Esophagus squamous epithelium (tissue), 5 donors: ENCODE data around the gene ZNF609. TPM values are rescaled to one million over a fixed set of nuclear protein-coding genes. Genes with fewer than 3 reads are reported as not detected.

Experiments
- DNase-seq: peaks from one replicate; lab custom pipeline; 2025; lab: John Stamatoyannopoulos, UW
- H3K27ac ChIP-seq, 4 donors: fragments of 200-600 bp; sonication (generic); one replicate each; pipeline ENCODE4 v1.5.1; 2016 to 2019; ENCODE audit warnings: mild to moderate bottlenecking in 1 of 4
- H3K27me3 ChIP-seq, 4 donors: fragments of 200-600 bp; sonication (generic); 1 replicate in 3 of 4; 2 replicates in 1 of 4; pipeline versions ENCODE4 v1.5.1 to v1.6.0; 2017 to 2021; ENCODE audit warnings: antibody characterized with exemption in 1 of 4
- H3K36me3 ChIP-seq, 3 donors: fragments of 200-600 bp; sonication (generic); one replicate each; pipeline ENCODE4 v1.5.1; 2016 to 2019
- H3K4me1 ChIP-seq, 3 donors: fragments of 200-600 bp; sonication (generic); one replicate each; pipeline ENCODE4 v1.5.1; 2017 to 2019
- H3K4me3 ChIP-seq, 4 donors: fragments of 200-600 bp; sonication (generic); 1 replicate in 3 of 4; 2 replicates in 1 of 4; pipeline ENCODE4 v1.5.1; 2016 to 2019; ENCODE audit warnings: mild to moderate bottlenecking in 2 of 4, moderate library complexity in 1 of 4
- H3K9me3 ChIP-seq, 3 donors: fragments of 200-600 bp; sonication (generic); one replicate each; pipeline ENCODE4 v1.5.1; 2016 to 2019
- CTCF ChIP-seq, 6 experiments: fragments of 450-650 bp in 4 of 6; fragments of 200-600 bp in 2 of 6; sonication (generic) in 2 of 6; IDR thresholded peaks; one replicate each; pipeline ENCODE4 v1.5.1; 2016 to 2019; ENCODE audit warnings: antibody characterized with exemption in 6 of 6, mild to moderate bottlenecking in 4 of 6, moderate library complexity in 4 of 6
- POLR2A ChIP-seq, 4 donors: fragments of 450-650 bp; IDR thresholded peaks; one replicate each; pipeline ENCODE4 v1.6.1; 2017; ENCODE audit warnings: antibody characterized with exemption in 4 of 4, mild to moderate bottlenecking in 4 of 4, moderate library complexity in 3 of 4
- WGBS, 2 donors: methylation state at CpG; one replicate each; pipeline ENCODE4 v1.1.5; 2018; 5-methylcytosine and 5-hydroxymethylcytosine counted together
- intact Hi-C: fragments of 100-400 bp; cut with DNase I; formaldehyde crosslinking; loops from one replicate; pipeline ENCODE4 v1.15.0; 2022
- total RNA-seq, 4 donors: library from RNA; depleted of rRNA; stranded (reverse); fragments of >200 nt; gene quantifications; one replicate each; pipeline ENCODE4 v1.1.0, GENCODE V29; 2016
- donor health status: DM: yes; HTN: yes; CAD: no.

The ZNF609 gene
- total RNA-seq, 4 donors from 2014 or later, result 10.2 to 25.2 (median 13.8) TPM

GRCh38 chr15:64703632-64703959 lies 243.2 kb downstream of the ZNF609 start:
- 41 to 50% methylated on average over 7 of the region's 7 CpGs for WGBS, 2 donors
- H3K36me3 ChIP-seq, result no peaks in the 10 kb centered on the region
- peaks cover 35 to 50% (median 41%) of the 10 kb centered on the region in 3 donors for H3K4me1 ChIP-seq
- H3K27ac ChIP-seq, result peak overlapping the region; percentile 91 to 96 (median 94)
- no peaks in the 10 kb centered on the region for H3K27me3 ChIP-seq
- peak overlapping the region; percentile 86 to 98 (median 92) for H3K4me3 ChIP-seq
- H3K9me3 ChIP-seq, result no peaks in the 10 kb centered on the region
- intact Hi-C loops, result no loop called here
- no peak for TF ChIP-seq CTCF (IDR thresholded peaks at IDR 0.05)
- no peak for TF ChIP-seq POLR2A (IDR thresholded peaks at IDR 0.05)
- DNase-seq, result no peak

- TF ChIP-seq CTCF (IDR thresholded peaks at IDR 0.05) (no peak), POLR2A (IDR thresholded peaks at IDR 0.05) (no peak)
- 76 to 82% methylated on average over 3 of the region's 3 CpGs for WGBS, 2 donors
- DNase-seq, result no peak
- Histone ChIP-seq H3K4me1 (peaks cover 23 to 36% (median 27%) of the 10 kb centered on the region in 3 donors), H3K9me3 (no peaks in the 10 kb centered on the region), H3K27me3 (no peaks in the 10 kb centered on the region), H3K4me3 (no peak overlapping the region), H3K36me3 (no peaks in the 10 kb centered on the region), H3K27ac (no peak overlapping the region)
- intact Hi-C loops, result no loop called here
Observed at GRCh38 chr15:64705006-64705405, 244.6 kb downstream of the ZNF609 start.

DNA sequence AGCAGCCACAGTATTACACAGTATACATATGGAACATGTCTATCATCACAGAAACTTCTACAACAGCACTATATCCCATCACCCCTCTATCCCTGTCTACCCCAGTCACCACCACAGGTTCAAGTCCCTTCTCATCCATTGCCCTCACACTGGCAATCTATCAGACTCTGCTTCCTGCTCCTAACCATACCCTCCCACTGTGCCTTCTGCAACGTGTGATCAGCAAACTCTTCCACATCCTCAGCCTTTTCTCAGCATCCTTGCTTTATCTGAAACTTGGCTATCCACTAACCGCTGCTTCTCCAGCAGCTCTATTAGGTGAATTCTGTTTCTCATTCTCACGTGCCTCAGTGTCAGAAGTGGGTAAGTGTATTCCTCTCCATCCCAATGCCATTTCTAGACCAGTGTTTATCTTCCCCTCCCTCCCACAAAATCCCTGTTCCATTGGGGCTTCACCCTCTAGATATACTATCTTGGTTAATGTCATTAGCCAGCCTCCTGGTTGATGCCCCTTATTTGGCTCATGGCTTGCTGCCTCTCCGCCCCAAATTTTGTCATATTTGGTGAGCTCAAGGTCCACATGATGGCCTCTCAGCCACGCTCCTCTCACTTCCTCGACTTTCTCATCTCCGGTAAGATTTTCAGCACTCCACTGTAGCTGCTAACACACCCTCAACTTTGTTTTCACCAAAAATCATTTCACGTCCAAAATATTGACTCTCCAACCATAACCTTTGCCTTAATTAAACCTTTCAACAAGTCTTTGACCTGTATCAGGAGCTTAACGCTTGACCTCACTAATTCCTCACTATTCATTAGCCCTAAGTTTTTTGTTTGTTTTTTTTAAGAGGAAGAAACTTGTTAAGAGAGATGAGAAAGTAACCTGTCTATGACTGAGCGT lies 245.9 kb downstream of the ZNF609 start:
- no peak overlapping the region for H3K27ac ChIP-seq
- 80 to 82% methylated on average over 10 of the region's 10 CpGs for WGBS, 2 donors
- H3K27me3 ChIP-seq, result no peaks in the 10 kb centered on the region
- H3K4me1 ChIP-seq, result peaks cover 10 to 23% (median 14%) of the 10 kb centered on the region in 3 donors
- intact Hi-C loops, result no loop called here
- no peak overlapping the region for H3K4me3 ChIP-seq
- no peaks in the 10 kb centered on the region for H3K36me3 ChIP-seq
- H3K9me3 ChIP-seq, result no peaks in the 10 kb centered on the region
- no peak for TF ChIP-seq POLR2A (IDR thresholded peaks at IDR 0.05)
- no peak for TF ChIP-seq CTCF (IDR thresholded peaks at IDR 0.05)
- no peak for DNase-seq

DNA sequence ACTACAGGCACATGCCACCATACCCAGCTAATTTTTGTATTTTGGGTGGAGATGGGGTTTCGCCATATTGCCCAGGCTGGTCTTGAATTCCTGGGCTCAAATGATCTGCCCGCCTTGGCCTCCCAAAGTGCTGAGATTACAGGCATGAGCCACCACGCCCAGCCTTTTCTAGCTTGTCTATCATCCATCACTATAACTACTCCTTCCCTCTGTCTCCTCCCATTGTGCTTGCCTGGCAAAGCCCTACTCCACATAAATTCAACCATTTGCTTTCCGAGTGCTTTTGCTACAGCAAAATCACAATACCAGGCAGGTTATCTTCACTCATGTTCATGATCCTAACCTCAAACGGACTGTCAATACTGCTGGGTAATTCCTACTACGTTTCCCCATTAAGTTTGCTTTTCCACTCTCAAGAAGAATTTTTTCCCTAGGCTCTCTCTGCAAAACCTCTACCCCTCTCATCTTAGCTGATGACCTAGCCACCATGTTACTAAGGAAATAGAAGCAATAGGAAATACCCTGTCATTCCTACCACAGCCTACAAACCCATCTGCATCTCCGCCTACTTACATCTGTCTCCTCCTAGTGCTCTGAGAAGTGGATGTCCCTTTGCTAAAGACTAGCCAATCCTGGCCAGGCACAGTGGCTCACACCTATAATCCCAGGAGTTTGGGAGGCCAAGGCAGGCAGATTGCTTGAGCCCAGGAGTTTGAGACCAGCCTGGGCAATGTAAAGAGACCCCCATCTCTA lies 250.5 kb downstream of the ZNF609 start:
- Histone ChIP-seq H3K36me3 (no peaks in the 10 kb centered on the region), H3K4me1 (no peaks in the 10 kb centered on the region), H3K27ac (no peak overlapping the region), H3K9me3 (no peaks in the 10 kb centered on the region), H3K4me3 (no peak overlapping the region), H3K27me3 (no peaks in the 10 kb centered on the region)
- intact Hi-C loops, result no loop called here
- DNase-seq, result no peak
- WGBS, 2 donors, result 77 to 90% methylated on average over 7 of the region's 7 CpGs
- TF ChIP-seq POLR2A (IDR thresholded peaks at IDR 0.05), result no peak

- DNase-seq, result no peak
- Histone ChIP-seq H3K9me3 (no peaks in the 10 kb centered on the region), H3K36me3 (no peaks in the 10 kb centered on the region), H3K4me1 (peaks cover 0 to 2% (median 0%) of the 10 kb centered on the region in 3 donors), H3K4me3 (no peak overlapping the region), H3K27me3 (no peaks in the 10 kb centered on the region), H3K27ac (no peak overlapping the region)
- TF ChIP-seq POLR2A (IDR thresholded peaks at IDR 0.05) (no peak), CTCF (IDR thresholded peaks at IDR 0.05) (no peak)
- intact Hi-C loops, result no loop called here
- 77 to 80% methylated on average over 2 of the region's 2 CpGs for WGBS, 2 donors
Observed at GRCh38 chr15:64712353-64712752, 252.0 kb downstream of the ZNF609 start.
